ENCODE data around the gene SPIB.
"Not testable (repeated sequence)": the region's sequence is repeated elsewhere in the genome, so short reads cannot be mapped to it uniquely, and the experiment has no call there.

Gene SPIB

DNA sequence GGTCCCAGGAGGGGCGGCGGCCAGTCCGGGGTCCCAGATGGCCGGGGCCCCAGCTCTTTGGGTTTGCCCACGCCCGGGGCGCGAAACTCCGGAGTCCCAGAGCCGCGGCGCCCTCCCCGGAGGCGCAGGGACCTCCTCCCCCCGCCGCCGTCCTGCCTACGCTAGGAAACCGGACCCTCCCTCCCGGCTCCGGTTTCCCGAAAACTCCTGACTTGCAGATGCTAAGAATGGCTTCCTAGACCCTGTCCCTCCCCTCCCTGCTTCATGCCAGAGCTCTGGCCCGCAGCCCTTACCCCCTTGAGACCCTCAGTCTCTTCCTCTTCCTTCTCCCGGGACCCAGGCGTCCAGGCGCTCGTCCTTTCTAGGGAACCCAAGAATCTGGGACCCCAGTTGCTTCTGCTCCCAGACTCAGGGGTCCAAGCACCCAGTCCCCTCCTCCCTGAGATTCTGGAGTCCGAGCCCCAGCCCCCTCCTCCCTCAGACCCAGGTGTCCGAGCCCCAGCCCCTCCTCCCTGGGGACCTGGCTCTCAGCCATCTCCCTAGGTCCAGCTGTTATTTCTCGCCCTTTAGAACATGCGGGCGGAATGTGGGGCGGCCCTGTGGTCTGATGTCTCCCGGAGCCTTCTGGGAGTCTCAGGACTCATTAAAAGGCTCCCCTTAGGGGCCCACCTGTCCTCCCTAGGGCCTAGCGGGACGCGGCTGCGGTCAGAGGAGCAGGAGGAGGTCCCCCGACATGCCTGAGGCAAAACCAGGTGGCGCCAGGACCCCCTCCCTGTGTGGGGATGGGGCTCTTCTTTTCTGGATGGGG is 13.7 kb downstream of the SPIB start, which contains the start of gene MYBPC2:
Gene MYBPC2, plus strand, starts transcription at position 672 of the 808 bp plus-strand sequence. Its CDS starts 62 bp downstream, at position 734.
- Mint-ChIP-seq H3K27me3 (ENCODE audit: low read depth) (peaks cover 24% of the 10 kb centered on the region), H3K9me3 (no peaks in the 10 kb centered on the region), H3K27ac (peak within 1 kb of the TSS; percentile 89), H3K4me1 (ENCODE audit: low read depth) (peaks cover 10% of the 10 kb centered on the region), H3K36me3 (ENCODE audit: low read depth) (no peaks in the 10 kb centered on the region), H3K4me3 (peak within 1 kb of the TSS; percentile 88)
- DNase-seq (ENCODE audit: low spot score) = no peak

DNA sequence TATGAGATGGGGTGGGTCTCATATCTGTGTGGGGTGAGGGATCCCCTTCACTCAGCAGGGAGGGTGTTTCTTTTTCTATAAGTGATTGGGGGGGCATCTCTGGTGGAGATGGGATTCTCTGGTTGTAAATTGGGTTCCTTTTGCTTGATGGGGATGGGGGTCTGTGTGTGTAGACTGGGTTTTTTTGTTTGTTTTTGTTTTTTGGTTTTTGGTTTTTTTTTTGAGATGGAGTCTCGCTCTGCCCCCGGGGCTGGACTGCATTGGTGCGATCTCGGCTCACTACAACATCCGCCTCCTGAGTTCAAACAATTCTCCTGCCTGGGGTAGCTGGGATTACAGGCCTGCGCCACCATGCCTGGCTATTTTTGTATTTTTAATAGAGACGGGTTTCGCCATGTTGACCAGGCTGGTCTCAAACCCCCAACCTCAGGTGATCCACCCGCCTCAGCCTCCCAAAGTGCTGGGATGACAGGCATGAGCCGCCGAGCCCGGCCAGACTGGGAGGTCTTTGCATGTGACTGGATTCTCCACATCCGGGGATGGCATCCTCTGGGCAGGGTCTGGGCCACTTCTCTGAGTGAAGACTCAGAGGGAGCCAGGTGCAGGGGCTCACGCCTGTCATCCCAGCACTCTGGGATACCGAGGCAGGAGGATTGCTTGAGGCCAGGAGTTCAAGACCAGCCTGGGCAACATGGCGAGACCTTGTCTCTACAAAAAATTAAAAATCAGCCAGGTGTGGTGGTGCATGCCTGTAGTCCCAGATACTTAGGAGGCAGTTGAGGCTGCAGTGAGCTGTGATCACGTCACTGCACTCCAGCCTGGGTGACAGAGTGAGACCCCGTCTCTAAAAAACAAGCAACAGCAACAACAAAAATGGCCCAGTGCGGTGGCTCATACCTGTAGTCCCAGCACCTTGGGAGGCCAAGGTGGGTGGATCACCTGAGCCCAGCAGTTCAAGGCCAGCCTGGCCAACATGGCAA is 14.8 kb downstream of the SPIB start:
- H3K36me3 Mint-ChIP-seq (ENCODE audit: low read depth) = no peaks in the 10 kb centered on the region
- H3K4me1 Mint-ChIP-seq (ENCODE audit: low read depth) = peaks cover 10% of the 10 kb centered on the region
- no peak for DNase-seq (ENCODE audit: low spot score)

DNA sequence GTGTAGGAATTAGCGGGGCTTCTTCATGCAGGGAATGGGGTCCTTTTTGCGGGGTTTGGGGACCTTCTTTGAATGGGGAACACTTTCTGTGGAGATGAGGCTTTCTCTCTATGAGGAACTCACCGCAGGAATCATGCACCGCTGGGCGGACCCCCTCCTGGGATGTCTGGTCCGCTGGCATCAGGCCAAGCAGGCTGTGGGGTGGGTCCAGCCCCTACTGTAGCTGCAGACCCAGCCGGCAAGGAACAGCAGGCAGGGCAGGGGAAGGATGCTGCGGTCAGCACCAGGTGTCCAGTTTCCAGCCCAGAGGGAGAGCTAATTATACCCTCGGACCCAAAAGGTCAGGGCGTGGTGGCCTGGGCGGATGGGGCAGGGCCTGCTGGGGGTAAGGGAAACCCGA is 15.8 kb downstream of the SPIB start:
- Mint-ChIP-seq H3K4me1 (ENCODE audit: low read depth) (peaks cover 10% of the 10 kb centered on the region), H3K27ac (no peak overlapping the region), H3K4me3 (no peak overlapping the region), H3K36me3 (ENCODE audit: low read depth) (no peaks in the 10 kb centered on the region), H3K9me3 (no peaks in the 10 kb centered on the region), H3K27me3 (ENCODE audit: low read depth) (peaks cover 23% of the 10 kb centered on the region)
- no peak for DNase-seq (ENCODE audit: low spot score)

More for the DNA sequence above, 14.8 kb downstream of the SPIB start:
- H3K27ac Mint-ChIP-seq = no peak overlapping the region
- H3K4me3 Mint-ChIP-seq = peak overlapping the region; percentile 72
- H3K9me3 Mint-ChIP-seq = no peaks in the 10 kb centered on the region
- peaks cover 26% of the 10 kb centered on the region for H3K27me3 Mint-ChIP-seq (ENCODE audit: low read depth)

DNA sequence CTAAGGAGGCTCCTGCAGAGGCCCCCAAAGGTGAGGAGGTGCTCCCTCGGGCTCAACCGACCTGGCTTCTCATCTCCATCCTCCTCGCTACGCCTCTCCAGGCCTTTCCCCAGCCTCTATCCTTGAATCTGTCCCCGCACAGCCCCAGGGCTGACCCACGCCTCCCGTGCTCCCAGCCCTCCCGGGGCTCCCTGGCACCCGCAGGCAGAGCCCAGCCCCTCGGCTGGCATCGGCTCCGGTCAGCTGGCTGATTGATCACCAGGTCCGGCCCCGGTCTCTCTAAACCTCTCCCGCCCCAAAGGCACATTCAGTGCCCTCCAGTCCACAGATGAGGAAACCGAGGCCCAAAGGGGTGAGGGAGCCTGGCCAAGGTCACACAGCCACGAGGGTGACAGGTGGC is 16.5 kb downstream of the SPIB start:
- H3K36me3 Mint-ChIP-seq (ENCODE audit: low read depth) = no peaks in the 10 kb centered on the region
- peaks cover 10% of the 10 kb centered on the region for H3K4me1 Mint-ChIP-seq (ENCODE audit: low read depth)
- no peak for DNase-seq (ENCODE audit: low spot score)
- no peaks in the 10 kb centered on the region for H3K9me3 Mint-ChIP-seq
- no peak overlapping the region for H3K4me3 Mint-ChIP-seq
- no peak overlapping the region for H3K27ac Mint-ChIP-seq
- H3K27me3 Mint-ChIP-seq (ENCODE audit: low read depth) = peaks cover 23% of the 10 kb centered on the region

GRCh38 chr19:50435627-50436026 is 16.9 kb downstream of the SPIB start:
- no peak for DNase-seq (ENCODE audit: low spot score)
- Mint-ChIP-seq H3K4me3 (no peak overlapping the region), H3K4me1 (ENCODE audit: low read depth) (peaks cover 10% of the 10 kb centered on the region), H3K27me3 (ENCODE audit: low read depth) (peaks cover 21% of the 10 kb centered on the region), H3K27ac (no peak overlapping the region), H3K9me3 (no peaks in the 10 kb centered on the region), H3K36me3 (ENCODE audit: low read depth) (no peaks in the 10 kb centered on the region)

DNA sequence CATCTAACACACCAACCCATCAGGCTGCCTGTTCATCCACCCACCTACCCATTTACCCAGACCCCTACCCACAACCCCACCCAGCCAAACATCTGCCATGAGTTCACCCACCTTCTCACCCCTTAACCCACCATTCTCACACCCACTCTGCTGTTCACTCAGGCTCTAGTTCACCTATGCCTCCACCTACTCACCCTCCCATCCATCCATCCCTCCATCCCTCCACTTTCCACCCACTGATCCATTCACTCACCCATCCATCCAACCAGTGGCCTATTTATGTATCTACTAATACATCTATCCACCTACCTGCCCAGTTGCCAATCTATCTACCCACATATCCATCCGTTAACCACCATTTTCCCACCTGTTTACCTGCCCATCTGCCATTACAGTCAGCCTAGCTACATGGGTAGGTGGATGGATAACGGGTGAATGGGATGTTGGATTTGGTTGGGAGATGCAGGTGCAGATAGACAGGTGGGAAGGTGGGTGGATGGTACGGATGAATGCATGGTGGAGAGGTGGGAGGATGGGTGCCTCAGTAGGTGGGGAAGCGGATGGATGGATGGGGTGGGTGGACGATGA is 19.2 kb downstream of the SPIB start:
- DNase-seq (ENCODE audit: low spot score) = no peak
- peaks cover 14% of the 10 kb centered on the region for H3K27me3 Mint-ChIP-seq (ENCODE audit: low read depth)
- no peaks in the 10 kb centered on the region for H3K4me1 Mint-ChIP-seq (ENCODE audit: low read depth)
- H3K4me3 Mint-ChIP-seq = no peak overlapping the region
- H3K36me3 Mint-ChIP-seq (ENCODE audit: low read depth) = no peaks in the 10 kb centered on the region
- no peaks in the 10 kb centered on the region for H3K9me3 Mint-ChIP-seq
- H3K27ac Mint-ChIP-seq = no peak overlapping the region

- DNase-seq (ENCODE audit: low spot score); H3K9me3 Mint-ChIP-seq; H3K4me3 Mint-ChIP-seq; H3K4me1 Mint-ChIP-seq (ENCODE audit: low read depth); H3K36me3 Mint-ChIP-seq (ENCODE audit: low read depth); H3K27me3 Mint-ChIP-seq (ENCODE audit: low read depth); H3K27ac Mint-ChIP-seq: not testable (repeated sequence)
Measured at GRCh38 chr19:50439130-50439529, 20.4 kb downstream of the SPIB start.

- Mint-ChIP-seq H3K27ac (no peak overlapping the region), H3K36me3 (ENCODE audit: low read depth) (no peaks in the 10 kb centered on the region), H3K9me3 (no peaks in the 10 kb centered on the region), H3K4me3 (no peak overlapping the region), H3K27me3 (ENCODE audit: low read depth) (no peaks in the 10 kb centered on the region), H3K4me1 (ENCODE audit: low read depth) (no peaks in the 10 kb centered on the region)
- DNase-seq (ENCODE audit: low spot score) = no peak
Measured at GRCh38 chr19:50444059-50444458, 25.3 kb downstream of the SPIB start.

DNA sequence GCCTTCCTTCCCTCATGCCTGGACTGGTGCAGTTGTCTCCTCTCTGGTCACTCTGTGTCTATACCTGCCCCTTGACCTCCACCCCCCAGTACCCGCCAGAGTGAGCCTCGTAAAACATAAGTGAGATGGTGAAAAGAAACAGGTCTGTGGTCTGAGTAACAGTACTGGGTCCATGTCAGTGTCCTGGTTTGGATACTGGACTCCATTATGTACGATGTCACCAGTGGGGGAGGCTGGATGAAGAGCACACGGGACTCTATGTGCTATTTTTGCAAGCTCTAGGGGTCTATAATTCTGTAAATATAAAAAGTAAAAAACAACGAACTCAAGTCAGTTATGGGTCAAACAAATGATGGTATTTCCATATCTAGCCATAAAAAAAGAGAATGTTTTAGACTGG is 28.3 kb downstream of the SPIB start:
- H3K27me3 Mint-ChIP-seq (ENCODE audit: low read depth) = no peaks in the 10 kb centered on the region
- H3K9me3 Mint-ChIP-seq = no peaks in the 10 kb centered on the region
- H3K4me1 Mint-ChIP-seq (ENCODE audit: low read depth) = no peaks in the 10 kb centered on the region
- H3K36me3 Mint-ChIP-seq (ENCODE audit: low read depth) = no peaks in the 10 kb centered on the region
- no peak overlapping the region for H3K27ac Mint-ChIP-seq
- H3K4me3 Mint-ChIP-seq = no peak overlapping the region
- DNase-seq (ENCODE audit: low spot score) = no peak

GRCh38 chr19:50447750-50448149 is 29.0 kb downstream of the SPIB start:
- Mint-ChIP-seq H3K27ac (no peak overlapping the region), H3K36me3 (ENCODE audit: low read depth) (no peaks in the 10 kb centered on the region), H3K9me3 (no peaks in the 10 kb centered on the region), H3K4me1 (ENCODE audit: low read depth) (no peaks in the 10 kb centered on the region), H3K27me3 (ENCODE audit: low read depth) (no peaks in the 10 kb centered on the region), H3K4me3 (no peak overlapping the region)
- DNase-seq (ENCODE audit: low spot score) = no peak

DNA sequence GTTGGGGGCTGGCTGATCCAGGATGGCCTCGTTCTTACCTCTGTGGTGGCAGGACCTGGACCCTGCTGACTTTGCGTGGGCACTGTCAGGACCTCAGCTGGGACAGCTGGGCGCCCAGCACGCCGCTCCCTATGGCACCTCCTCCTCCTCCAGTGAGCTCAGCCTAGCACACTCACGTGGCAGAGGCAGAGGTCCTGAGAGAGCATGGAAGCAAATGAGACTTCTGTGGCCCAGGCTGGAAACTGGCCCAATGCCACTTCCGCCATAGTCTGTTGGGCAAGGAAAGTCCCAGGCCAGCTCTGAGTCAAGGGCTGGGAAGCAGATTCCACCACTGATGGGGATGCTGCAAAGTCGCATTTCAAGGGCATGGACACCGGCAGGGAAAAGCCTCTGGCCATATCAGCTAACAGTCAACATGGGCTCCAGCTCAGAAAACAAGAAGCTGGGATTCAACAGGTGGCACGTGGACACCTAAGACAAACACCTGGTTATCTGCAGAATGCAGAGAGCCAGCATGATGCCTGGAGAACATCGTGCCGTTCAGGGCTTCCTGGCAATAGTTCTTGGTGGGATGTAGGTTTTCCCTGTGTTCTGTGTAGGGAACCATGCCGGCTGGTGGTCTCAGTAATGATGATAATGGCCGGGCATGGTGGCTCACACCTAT is 30.6 kb downstream of the SPIB start:
- Mint-ChIP-seq H3K9me3 (no peaks in the 10 kb centered on the region), H3K4me1 (ENCODE audit: low read depth) (no peaks in the 10 kb centered on the region), H3K36me3 (ENCODE audit: low read depth) (no peaks in the 10 kb centered on the region), H3K27ac (no peak overlapping the region), H3K27me3 (ENCODE audit: low read depth) (no peaks in the 10 kb centered on the region), H3K4me3 (no peak overlapping the region)
- no peak for DNase-seq (ENCODE audit: low spot score)

- DNase-seq (ENCODE audit: low spot score) = no peak
- no peak overlapping the region for H3K27ac Mint-ChIP-seq
- no peaks in the 10 kb centered on the region for H3K27me3 Mint-ChIP-seq (ENCODE audit: low read depth)
- H3K9me3 Mint-ChIP-seq = no peaks in the 10 kb centered on the region
- H3K4me1 Mint-ChIP-seq (ENCODE audit: low read depth) = no peaks in the 10 kb centered on the region
- H3K4me3 Mint-ChIP-seq = no peak overlapping the region
- no peaks in the 10 kb centered on the region for H3K36me3 Mint-ChIP-seq (ENCODE audit: low read depth)
Measured at GRCh38 chr19:50450369-50451222, 31.9 kb downstream of the SPIB start.

GRCh38 chr19:50451223-50451534 is 32.4 kb downstream of the SPIB start:
- Mint-ChIP-seq H3K36me3 (ENCODE audit: low read depth) (no peaks in the 10 kb centered on the region), H3K9me3 (no peaks in the 10 kb centered on the region), H3K4me3 (no peak overlapping the region), H3K27me3 (ENCODE audit: low read depth) (no peaks in the 10 kb centered on the region), H3K27ac (no peak overlapping the region), H3K4me1 (ENCODE audit: low read depth) (no peaks in the 10 kb centered on the region)
- DNase-seq (ENCODE audit: low spot score) = no peak

Measured in T-helper 2 cell treated with Interferon-gamma antibody and Interleukin-4, amounts not matched to agents 5 μg/mL and 100 μg/mL, for 36 hours (primary cell).